Activated CD4-positive, alpha-beta T cell treated with anti-CD3 and anti-CD28 coated beads for 36 hours (primary cell): ENCODE measurements around the gene MEGF9. TPM values are rescaled to one million over a fixed set of nuclear protein-coding genes. Genes with fewer than 3 reads are reported as not detected.
A peak's percentile ranks its signal among the peaks of the same experiment; 100 is the strongest.

ENCODE experiments used
- ATAC-seq: fragments of 200-7000 bp; cut with Tn5 transposase; one replicate; pipeline ENCODE4 v1.10.0; 2021; ENCODE audit warnings: mild to moderate bottlenecking, moderate library complexity
- CTCF ChIA-PET: fragments of 350-600 bp; sonication (Branson Sonifier 250); formaldehyde crosslinking; loops from one replicate; lab custom pipeline; 2021; ENCODE audit warnings: antibody characterized with exemption; lab: Charles Lee
- POLR2A ChIA-PET: fragments of 350-600 bp; sonication (Branson Sonifier 250); formaldehyde crosslinking; loops from one replicate; lab custom pipeline; 2021; ENCODE audit warnings: antibody characterized with exemption, inconsistent platforms; lab: Charles Lee
- DNase-seq: peaks from one replicate; pipeline ENCODE4 v3.0.0-alpha.2; 2020
- H3K27ac Mint-ChIP-seq: one replicate; pipeline ENCODE4 v1.8.0; 2021; ENCODE audit warnings: mixed read lengths
- H3K27me3 Mint-ChIP-seq: one replicate; pipeline ENCODE4 v1.8.0; 2021; ENCODE audit warnings: mixed read lengths
- H3K36me3 Mint-ChIP-seq: one replicate; pipeline ENCODE4 v1.8.0; 2021; ENCODE audit warnings: low read depth, mixed read lengths
- H3K4me1 Mint-ChIP-seq: one replicate; pipeline ENCODE4 v1.8.0; 2021; ENCODE audit warnings: mixed read lengths
- H3K4me3 Mint-ChIP-seq: one replicate; pipeline ENCODE4 v1.8.0; 2021; ENCODE audit warnings: mild to moderate bottlenecking, moderate library complexity, mixed read lengths
- H3K9me3 Mint-ChIP-seq: one replicate; pipeline ENCODE4 v1.8.0; 2021; ENCODE audit warnings: low read depth, mixed read lengths
- intact Hi-C, 2 experiments: fragments of 100-400 bp; cut with DNase I in 1 of 2; cut with micrococcal nuclease in 1 of 2; formaldehyde crosslinking; loops; one replicate each; pipeline versions ENCODE4 v1.14.2 to v1.15.1; 2022 to 2024; cut with DNase I, micrococcal nuclease
- total RNA-seq, 2 experiments: library from RNA; stranded (reverse); gene quantifications; one replicate each; pipeline ENCODE4 v1.2.3, GENCODE V29; 2021

MEGF9 gene
- total RNA-seq, 2 experiments from 2014 or later = 3.3 to 3.6 TPM

GRCh38 chr9:120603010-120603409 lies 111.3 kb downstream of the MEGF9 start:
- H3K4me1 Mint-ChIP-seq = no peaks in the 10 kb centered on the region
- intact Hi-C loops = no loop called here
- peaks cover 9% of the 10 kb centered on the region for H3K36me3 Mint-ChIP-seq
- H3K27ac Mint-ChIP-seq = no peak overlapping the region
- POLR2A ChIA-PET = no interaction called here
- H3K27me3 Mint-ChIP-seq = no peaks in the 10 kb centered on the region
- H3K9me3 Mint-ChIP-seq = no peaks in the 10 kb centered on the region
- H3K4me3 Mint-ChIP-seq = no peak overlapping the region
- DNase-seq (no peak), ATAC-seq (no peak)
- CTCF ChIA-PET = interaction anchor here (0.6 to 1.1 kb wide), 3 partner anchors 12 to 22 kb away, joined by 3 to 4 read pairs (median 3); no protein-coding TSS in a partner anchor

- Mint-ChIP-seq H3K36me3 (no peaks in the 10 kb centered on the region), H3K4me1 (no peaks in the 10 kb centered on the region), H3K27ac (no peak overlapping the region), H3K27me3 (no peaks in the 10 kb centered on the region), H3K4me3 (no peak overlapping the region), H3K9me3 (no peaks in the 10 kb centered on the region)
- CTCF ChIA-PET = no interaction called here
- no peak for DNase-seq
- intact Hi-C loops = no loop called here
- POLR2A ChIA-PET = interaction anchor here (0.7 kb wide), 1 partner anchor 17 kb away, joined by 3 read pairs; no protein-coding TSS in a partner anchor
- no peak for ATAC-seq
These were observed 120.4 kb downstream of the MEGF9 start for GRCh38 chr9:120593955-120594277.

- Mint-ChIP-seq H3K36me3 (no peaks in the 10 kb centered on the region), H3K9me3 (no peaks in the 10 kb centered on the region), H3K4me3 (no peak overlapping the region), H3K27ac (no peak overlapping the region), H3K4me1 (no peaks in the 10 kb centered on the region), H3K27me3 (no peaks in the 10 kb centered on the region)
- DNase-seq = no peak
- CTCF ChIA-PET = interaction anchor here (0.7 kb wide), 2 partner anchors 11 to 12 kb away, joined by 3 read pairs; no protein-coding TSS in a partner anchor
- intact Hi-C loops = no loop called here
- POLR2A ChIA-PET = interaction anchor here (0.7 kb wide), 1 partner anchor 17 kb away, joined by 3 read pairs; no protein-coding TSS in a partner anchor
- no peak for ATAC-seq
These were observed 120.9 kb downstream of the MEGF9 start for GRCh38 chr9:120593250-120593954.

GRCh38 chr9:120592210-120592609 lies 122.1 kb downstream of the MEGF9 start:
- ATAC-seq = no peak
- Mint-ChIP-seq H3K9me3 (no peaks in the 10 kb centered on the region), H3K4me1 (no peaks in the 10 kb centered on the region), H3K27me3 (no peaks in the 10 kb centered on the region), H3K27ac (no peak overlapping the region), H3K4me3 (no peak overlapping the region), H3K36me3 (no peaks in the 10 kb centered on the region)
- CTCF ChIA-PET = no interaction called here
- intact Hi-C loops = no loop called here
- no peak for DNase-seq
- POLR2A ChIA-PET = no interaction called here

- H3K27me3 Mint-ChIP-seq = no peaks in the 10 kb centered on the region
- CTCF ChIA-PET = interaction anchor here (0.7 to 0.9 kb wide), 2 partner anchors 143 to 399 kb away, joined by 3 read pairs; no protein-coding TSS in a partner anchor
- H3K4me1 Mint-ChIP-seq = peaks cover 2% of the 10 kb centered on the region
- ATAC-seq = no peak
- H3K36me3 Mint-ChIP-seq = no peaks in the 10 kb centered on the region
- H3K4me3 Mint-ChIP-seq = no peak overlapping the region
- no peak overlapping the region for H3K27ac Mint-ChIP-seq
- H3K9me3 Mint-ChIP-seq = no peaks in the 10 kb centered on the region
- DNase-seq = no peak
- intact Hi-C loops = loop anchor here in 1 of 2 experiments (10.0 kb wide), 1 partner anchor 347 kb away; no protein-coding TSS in a partner anchor
- POLR2A ChIA-PET = interaction anchor here (0.8 kb wide), 1 partner anchor 338 kb away, joined by 4 read pairs; no protein-coding TSS in a partner anchor
These were observed 126.9 kb downstream of the MEGF9 start for GRCh38 chr9:120587328-120587727.

GRCh38 chr9:120583958-120584369 lies 130.3 kb downstream of the MEGF9 start:
- intact Hi-C loops = loop anchor here in 1 of 2 experiments (10.0 kb wide), 1 partner anchor 351 kb away; no protein-coding TSS in a partner anchor
- H3K9me3 Mint-ChIP-seq = no peaks in the 10 kb centered on the region
- ChIA-PET CTCF (no interaction called here), POLR2A (no interaction called here)
- H3K36me3 Mint-ChIP-seq = peaks cover 2% of the 10 kb centered on the region
- peaks cover 20% of the 10 kb centered on the region for H3K4me1 Mint-ChIP-seq
- H3K27me3 Mint-ChIP-seq = no peaks in the 10 kb centered on the region
- DNase-seq (peak; percentile 34), ATAC-seq (no peak)
- no peak overlapping the region for H3K4me3 Mint-ChIP-seq
- H3K27ac Mint-ChIP-seq = no peak overlapping the region

- ChIA-PET CTCF (interaction anchor here (0.7 kb wide), 1 partner anchor 1515 kb away, joined by 3 read pairs; no protein-coding TSS in a partner anchor), POLR2A (interaction anchor here (0.7 kb wide), 1 partner anchor 311 kb away, joined by 3 read pairs; no protein-coding TSS in a partner anchor)
- H3K4me3 Mint-ChIP-seq = peak within 1 kb of the TSS; percentile 99
- H3K27me3 Mint-ChIP-seq = no peaks in the 10 kb centered on the region
- peaks cover 40% of the 10 kb centered on the region for H3K4me1 Mint-ChIP-seq
- peak within 1 kb of the TSS; percentile 94 for H3K27ac Mint-ChIP-seq
- intact Hi-C loops = loop anchor here (1.0 to 10.0 kb wide), 8 partner anchors 134 to 1513 kb away; partner anchors contain the start of genes CNTRL (in 1 of the 2), FBXW2 (in 1 of the 2), MEGF9 (in 1 of the 2) and RAB14 (in 1 of the 2)
- DNase-seq (peak; percentile 96), ATAC-seq (peak; percentile 99)
- no peaks in the 10 kb centered on the region for H3K9me3 Mint-ChIP-seq
- peaks cover 6% of the 10 kb centered on the region for H3K36me3 Mint-ChIP-seq
These were observed 134.0 kb downstream of the MEGF9 start, which contains the start of gene CDK5RAP2 for GRCh38 chr9:120580051-120580896. CDK5RAP2 (minus strand) TSS chr9:120580167; CDS start chr9:120579978, 189 bp downstream.

GRCh38 chr9:120579139-120580050 lies 134.9 kb downstream of the MEGF9 start:
- ChIA-PET POLR2A (interaction anchor here (0.7 kb wide), 1 partner anchor 312 kb away, joined by 3 read pairs; no protein-coding TSS in a partner anchor), CTCF (interaction anchor here (0.7 to 1.0 kb wide), 2 partner anchors 40 to 1516 kb away, joined by 3 read pairs; no protein-coding TSS in a partner anchor)
- Mint-ChIP-seq H3K9me3 (no peaks in the 10 kb centered on the region), H3K36me3 (peaks cover 6% of the 10 kb centered on the region), H3K27ac (peak overlapping the region; percentile 94), H3K4me3 (peak overlapping the region; percentile 99), H3K4me1 (peaks cover 40% of the 10 kb centered on the region), H3K27me3 (no peaks in the 10 kb centered on the region)
- DNase-seq = no peak
- intact Hi-C loops = loop anchor here (1.0 to 10.0 kb wide), 8 partner anchors 135 to 1513 kb away; partner anchors contain the start of genes CNTRL (in 1 of the 2), FBXW2 (in 1 of the 2), MEGF9 (in 1 of the 2) and RAB14 (in 1 of the 2)
- no peak for ATAC-seq

- H3K27ac Mint-ChIP-seq = no peak overlapping the region
- CTCF ChIA-PET = interaction anchor here (1.1 kb wide), 1 partner anchor 21 kb away, joined by 4 read pairs; no protein-coding TSS in a partner anchor
These were observed 139.8 kb downstream of the MEGF9 start for GRCh38 chr9:120574473-120574872.

GRCh38 chr9:120572472-120572871 lies 141.8 kb downstream of the MEGF9 start:
- Mint-ChIP-seq H3K27me3 (no peaks in the 10 kb centered on the region), H3K4me3 (no peak overlapping the region), H3K4me1 (peaks cover 13% of the 10 kb centered on the region), H3K36me3 (peaks cover 29% of the 10 kb centered on the region), H3K9me3 (no peaks in the 10 kb centered on the region), H3K27ac (no peak overlapping the region)
- POLR2A ChIA-PET = no interaction called here
- CTCF ChIA-PET = interaction anchor here (0.6 to 1.1 kb wide), 2 partner anchors 14 to 367 kb away, joined by 3 read pairs; no protein-coding TSS in a partner anchor
- DNase-seq (no peak), ATAC-seq (no peak)
- intact Hi-C loops = no loop called here

More at GRCh38 chr9:120574473-120574872, 139.8 kb downstream of the MEGF9 start:
- Mint-ChIP-seq H3K36me3 (peaks cover 19% of the 10 kb centered on the region), H3K4me3 (no peak overlapping the region), H3K9me3 (no peaks in the 10 kb centered on the region), H3K4me1 (peaks cover 26% of the 10 kb centered on the region), H3K27me3 (no peaks in the 10 kb centered on the region)
- intact Hi-C loops = no loop called here
- POLR2A ChIA-PET = no interaction called here
- no peak for DNase-seq
- peak; percentile 36 for ATAC-seq
